Psoas muscle (tissue), 8 donors: ENCODE results near the gene DEGS1. TPM values are rescaled to one million over a fixed set of nuclear protein-coding genes. Genes with fewer than 3 reads are reported as not detected.

Experiments used
- ATAC-seq, 4 donors: fragments of 200-7000 bp; cut with Tn5 transposase; one replicate each; pipeline ENCODE4 v1.9.1; 2020; ENCODE audit warnings: moderate library complexity in 3 of 4, mild to moderate bottlenecking in 2 of 4
- DNase-seq, 2 donors: peaks; one replicate each; pipeline ENCODE4 v3.0.0-alpha.2; 2020
- H3K27ac ChIP-seq: fragments of 200-600 bp; one replicate; pipeline ENCODE4 v1.8.0; 2022
- H3K27me3 ChIP-seq, 3 donors: fragments of 200-600 bp in 1 of 3; one replicate each; pipeline versions ENCODE4 v1.6.1 to v1.8.0; 2013 to 2022; ENCODE audit warnings: low read length in 2 of 3, mild to moderate bottlenecking in 2 of 3, moderate library complexity in 1 of 3; ENCODE audit not compliant: insufficient read depth in 3 of 3
- H3K36me3 ChIP-seq, 2 donors: fragments of 200-600 bp in 1 of 2; one replicate each; pipeline versions ENCODE4 v1.6.1 to v1.8.0; 2013 to 2022; ENCODE audit warnings: low read depth in 1 of 2, mild to moderate bottlenecking in 1 of 2, moderate library complexity in 1 of 2; ENCODE audit not compliant: insufficient read depth in 1 of 2
- H3K4me1 ChIP-seq: fragments of 200-600 bp; one replicate; pipeline ENCODE4 v1.8.0; 2022
- H3K4me3 ChIP-seq: fragments of 200-600 bp; one replicate; pipeline ENCODE4 v1.8.0; 2022; ENCODE audit warnings: mild to moderate bottlenecking
- H3K9me3 ChIP-seq: fragments of 200-600 bp; one replicate; pipeline ENCODE4 v1.8.0; 2022
- whole genome bisulfite sequencing, 3 donors: extraction: QIAGEN DNeasy Blood & Tissue Kit; methylation state at CpG; one replicate each; pipeline versions ENCODE4 v1.1.6 to v1.1.7; 2013; 5-methylcytosine and 5-hydroxymethylcytosine counted together
- intact Hi-C, 2 donors: fragments of 100-400 bp; cut with DNase I; formaldehyde crosslinking; loops; one replicate each; pipeline versions ENCODE4 v1.11.0 to v1.14.2; 2022
- polyA plus RNA-seq, 3 donors: library from polyadenylated mRNA; stranded (reverse); fragments of 200-250 nt; gene quantifications; one replicate each; pipeline ENCODE4 v1.2.3, GENCODE V29; 2013
- total RNA-seq, 4 donors: library from RNA; stranded (reverse); fragmentation: NEBNext Ultra II Directional in 2 of 4; extraction: Animal tissue kit (Norgen Biotek cat#: 25700) in 2 of 4; gene quantifications; one replicate each; pipeline versions ENCODE4 v1.2.1 to v1.2.4, GENCODE V29; 2021 to 2023
- TF ChIP-seq, protein P1 (sequence below): fragments of 200-600 bp; IDR thresholded peaks from one replicate; pipeline ENCODE4 v1.8.0; 2022; ENCODE audit warnings: antibody characterized with exemption
- donor health status: healthy with polysubstance abuse.
- donor health status: DM: no; HTN: no; CAD: no; lungs with moderate emphysema.
- donor health status: Bipolar disorder and iron deficiency.
- donor health status: healthy.
- donor health status: DM: yes; HTN: yes; CAD: no.
- donor health status: DM: no; HTN: no; CAD: no.
- donor health status: DM: no; HTN: no; CAD: no.
- donor health status: DM: yes; HTN: yes; CAD: no.

The DEGS1 gene
- total and polyA plus RNA-seq, 7 donors, result 16.1 to 26.7 (median 19.3) TPM

- 92 to 96% (median 95%) methylated on average over 9 of the region's 9 CpGs for WGBS, 3 donors
- no peaks in the 10 kb centered on the region for H3K4me1 ChIP-seq
- no peaks in the 10 kb centered on the region for H3K9me3 ChIP-seq
- ATAC-seq (no peak), DNase-seq (no peak)
- H3K4me3 ChIP-seq, result no peak overlapping the region
- TF ChIP-seq, protein P1, sequence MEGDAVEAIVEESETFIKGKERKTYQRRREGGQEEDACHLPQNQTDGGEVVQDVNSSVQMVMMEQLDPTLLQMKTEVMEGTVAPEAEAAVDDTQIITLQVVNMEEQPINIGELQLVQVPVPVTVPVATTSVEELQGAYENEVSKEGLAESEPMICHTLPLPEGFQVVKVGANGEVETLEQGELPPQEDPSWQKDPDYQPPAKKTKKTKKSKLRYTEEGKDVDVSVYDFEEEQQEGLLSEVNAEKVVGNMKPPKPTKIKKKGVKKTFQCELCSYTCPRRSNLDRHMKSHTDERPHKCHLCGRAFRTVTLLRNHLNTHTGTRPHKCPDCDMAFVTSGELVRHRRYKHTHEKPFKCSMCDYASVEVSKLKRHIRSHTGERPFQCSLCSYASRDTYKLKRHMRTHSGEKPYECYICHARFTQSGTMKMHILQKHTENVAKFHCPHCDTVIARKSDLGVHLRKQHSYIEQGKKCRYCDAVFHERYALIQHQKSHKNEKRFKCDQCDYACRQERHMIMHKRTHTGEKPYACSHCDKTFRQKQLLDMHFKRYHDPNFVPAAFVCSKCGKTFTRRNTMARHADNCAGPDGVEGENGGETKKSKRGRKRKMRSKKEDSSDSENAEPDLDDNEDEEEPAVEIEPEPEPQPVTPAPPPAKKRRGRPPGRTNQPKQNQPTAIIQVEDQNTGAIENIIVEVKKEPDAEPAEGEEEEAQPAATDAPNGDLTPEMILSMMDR, result no peak
- H3K36me3 ChIP-seq, result no peaks in the 10 kb centered on the region
- no peaks in the 10 kb centered on the region for H3K27me3 ChIP-seq
- no peak overlapping the region for H3K27ac ChIP-seq
- intact Hi-C loops, result no loop called here
Observed at GRCh38 chr1:224177356-224177999, 5.6 kb upstream of the DEGS1 start.

DNA sequence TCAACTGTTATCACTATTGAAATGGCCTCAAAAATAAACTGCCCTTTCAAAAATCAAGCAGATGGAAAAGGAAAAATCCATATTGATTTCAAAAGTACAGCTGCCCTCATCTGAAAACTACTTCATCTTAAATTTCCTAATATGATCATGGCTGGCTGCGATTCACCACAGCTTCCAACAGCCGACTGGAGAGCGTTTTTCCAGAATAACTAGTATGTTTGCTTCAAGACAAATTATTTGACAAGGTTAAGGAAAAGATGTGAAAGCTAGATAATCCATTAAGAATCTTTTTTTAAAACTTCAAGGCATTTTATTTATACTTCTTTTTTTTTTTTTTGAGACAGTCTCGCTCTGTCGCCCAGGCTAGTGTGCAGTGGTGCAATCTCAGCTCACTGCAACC, 4.1 kb upstream of the DEGS1 start:
- Histone ChIP-seq H3K4me3 (no peak overlapping the region), H3K9me3 (no peaks in the 10 kb centered on the region), H3K27ac (no peak overlapping the region), H3K36me3 (no peaks in the 10 kb centered on the region), H3K4me1 (no peaks in the 10 kb centered on the region), H3K27me3 (no peaks in the 10 kb centered on the region)
- TF ChIP-seq, protein P1, result no peak
- DNase-seq, result no peak
- 90 to 93% (median 91%) methylated on average over 5 of the region's 5 CpGs for WGBS, 3 donors
- intact Hi-C loops, result no loop called here
- ATAC-seq, result no peak

DNA sequence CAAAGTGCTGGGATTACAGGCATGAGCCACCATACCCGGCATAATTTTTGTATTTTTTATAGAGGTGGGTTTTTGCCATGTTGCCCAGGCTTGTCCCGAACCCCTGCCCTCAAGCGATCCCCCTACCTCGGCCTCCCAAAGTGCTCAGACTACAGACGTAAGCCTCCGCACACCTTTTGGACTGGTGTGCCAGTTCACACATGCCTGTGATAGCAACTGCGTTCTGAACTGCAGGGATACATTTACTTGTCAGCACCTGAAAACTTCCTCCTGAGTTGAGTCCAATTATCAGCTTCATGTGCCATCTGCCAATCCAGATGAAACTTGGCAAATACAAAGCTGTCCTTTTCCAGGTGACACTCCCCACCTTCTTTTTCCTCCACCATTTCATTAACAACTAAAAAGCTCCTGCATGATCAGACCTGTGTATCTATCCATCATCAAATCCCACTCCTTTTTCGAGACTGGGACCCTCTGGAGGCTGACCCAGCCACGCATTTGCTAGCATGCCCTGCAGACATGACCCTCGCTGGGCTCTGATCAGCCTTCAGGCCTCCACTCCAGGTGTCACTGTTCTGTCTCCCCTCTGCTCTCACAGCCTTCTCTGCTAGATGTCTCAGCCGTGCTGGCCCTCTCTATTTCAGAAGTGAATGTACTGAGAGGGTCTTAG, 2.1 kb upstream of the DEGS1 start:
- no peak for DNase-seq
- Histone ChIP-seq H3K36me3 (no peaks in the 10 kb centered on the region), H3K4me3 (no peak overlapping the region), H3K27me3 (no peaks in the 10 kb centered on the region), H3K4me1 (peaks cover 6% of the 10 kb centered on the region), H3K9me3 (no peaks in the 10 kb centered on the region), H3K27ac (no peak overlapping the region)
- intact Hi-C loops, result no loop called here
- 89 to 93% (median 90%) methylated on average over 11 of the region's 11 CpGs for WGBS, 3 donors
- no peak for ATAC-seq
- TF ChIP-seq, protein P1, result no peak

- Histone ChIP-seq H3K4me1 (peaks cover 6% of the 10 kb centered on the region), H3K36me3 (no peaks in the 10 kb centered on the region), H3K27ac (no peak overlapping the region), H3K4me3 (no peak overlapping the region), H3K27me3 (no peaks in the 10 kb centered on the region), H3K9me3 (no peaks in the 10 kb centered on the region)
- intact Hi-C loops, result no loop called here
- WGBS, 3 donors, result 91 to 96% (median 93%) methylated on average over 4 of the region's 4 CpGs
- no peak for DNase-seq
- no peak for ATAC-seq
- TF ChIP-seq, protein P1, result no peak
Observed at GRCh38 chr1:224181453-224181810, 1.6 kb upstream of the DEGS1 start.
